KOPT-K1 (cell line): ENCODE measurements around the gene GDI2.
"Not testable (repeated sequence)": the region's sequence is repeated elsewhere in the genome, so short reads cannot be mapped to it uniquely, and the experiment has no call there.

Source experiments
- H3K27ac ChIP-seq: fragments of 200-600 bp; sonication (generic); 2 replicates; pipeline ENCODE4 v1.5.1; 2016; ENCODE audit warnings: antibody characterized with exemption, mild to moderate bottlenecking, low read depth, low read length; ENCODE audit not compliant: poor library complexity, severe bottlenecking
- H3K36me3 ChIP-seq: fragments of 200-600 bp; sonication (generic); 2 replicates; pipeline ENCODE4 v1.5.1; 2017; ENCODE audit warnings: antibody characterized with exemption, mild to moderate bottlenecking, low read length, moderate library complexity; ENCODE audit not compliant: insufficient read depth
- H3K9me3 ChIP-seq: fragments of 200-600 bp; sonication (generic); 2 replicates; pipeline ENCODE4 v1.5.1; 2017; ENCODE audit warnings: antibody characterized with exemption, low read length, mild to moderate bottlenecking; ENCODE audit not compliant: insufficient read depth, poor library complexity, severe bottlenecking

GDI2 gene

GRCh38 chr10:5813341-5814109, at the start of gene GDI2:
Gene GDI2 (minus strand): TSS chr10:5813434. CDS start chr10:5813258, 176 bp downstream.
- H3K27ac ChIP-seq = peak within 1 kb of the TSS; percentile 93
- H3K36me3 ChIP-seq = no peaks in the 10 kb centered on the region; the same call in 1 of the 2 replicates
- H3K9me3 ChIP-seq = no peaks in the 10 kb centered on the region

GRCh38 chr10:5862360-5862961, 49.2 kb upstream of the GDI2 start:
- Histone ChIP-seq H3K9me3 (no peaks in the 10 kb centered on the region), H3K27ac (no peak overlapping the region), H3K36me3 (no peaks in the 10 kb centered on the region)

DNA sequence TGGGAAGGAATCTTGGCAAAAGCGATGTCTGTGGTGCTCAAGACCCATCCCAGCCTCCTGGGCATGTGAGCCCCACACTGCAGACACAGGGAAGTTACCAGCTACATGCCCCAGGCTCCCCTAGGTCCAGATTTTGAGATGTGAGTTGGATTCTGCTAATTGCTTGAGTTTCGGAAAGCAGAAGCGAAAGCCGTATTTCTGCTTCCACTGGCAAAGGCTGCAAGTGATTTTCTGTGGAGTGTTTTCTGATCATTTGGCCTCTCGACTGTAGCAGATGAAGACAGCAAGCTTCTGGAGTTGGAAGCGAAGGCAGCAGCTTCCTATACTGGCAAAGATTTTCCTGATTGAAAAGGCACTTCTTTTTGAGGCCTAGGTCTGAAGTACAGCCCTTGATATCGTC, 46.8 kb upstream of the GDI2 start:
- Histone ChIP-seq H3K9me3 (no peaks in the 10 kb centered on the region), H3K36me3 (no peaks in the 10 kb centered on the region), H3K27ac (no peak overlapping the region)

DNA sequence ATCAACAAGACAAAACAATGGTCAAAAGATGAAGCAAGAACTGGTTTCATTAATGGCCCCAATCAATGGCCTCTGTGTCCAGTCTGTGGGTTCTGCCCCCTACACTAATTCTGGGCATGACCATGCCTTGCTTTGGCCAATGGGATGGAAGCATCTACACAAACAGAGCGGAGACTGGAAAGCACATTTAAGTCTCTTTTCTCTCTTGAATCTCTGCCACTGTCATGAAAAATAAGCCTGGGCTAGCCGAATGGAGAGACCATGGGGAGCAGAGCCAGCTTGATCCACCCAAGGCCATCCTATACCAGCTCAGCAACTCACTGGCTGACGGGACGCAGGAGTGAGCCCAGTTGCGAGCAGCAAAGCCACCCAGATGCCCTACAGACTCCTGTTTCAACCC, 45.6 kb upstream of the GDI2 start:
- Histone ChIP-seq H3K36me3 (no peaks in the 10 kb centered on the region), H3K27ac (no peak overlapping the region), H3K9me3 (no peaks in the 10 kb centered on the region)

- H3K27ac ChIP-seq = no peak overlapping the region
- no peaks in the 10 kb centered on the region for H3K36me3 ChIP-seq
- no peaks in the 10 kb centered on the region for H3K9me3 ChIP-seq
Observed at GRCh38 chr10:5856701-5857004, 43.4 kb upstream of the GDI2 start.

GRCh38 chr10:5855979-5856700, 42.9 kb upstream of the GDI2 start:
- H3K27ac ChIP-seq = no peak overlapping the region
- no peaks in the 10 kb centered on the region for H3K36me3 ChIP-seq

GRCh38 chr10:5854131-5854475, 40.9 kb upstream of the GDI2 start:
- no peak overlapping the region for H3K27ac ChIP-seq
- no peaks in the 10 kb centered on the region for H3K36me3 ChIP-seq
- H3K9me3 ChIP-seq = no peaks in the 10 kb centered on the region

More at GRCh38 chr10:5855979-5856700, 42.9 kb upstream of the GDI2 start:
- H3K9me3 ChIP-seq = no peaks in the 10 kb centered on the region

DNA sequence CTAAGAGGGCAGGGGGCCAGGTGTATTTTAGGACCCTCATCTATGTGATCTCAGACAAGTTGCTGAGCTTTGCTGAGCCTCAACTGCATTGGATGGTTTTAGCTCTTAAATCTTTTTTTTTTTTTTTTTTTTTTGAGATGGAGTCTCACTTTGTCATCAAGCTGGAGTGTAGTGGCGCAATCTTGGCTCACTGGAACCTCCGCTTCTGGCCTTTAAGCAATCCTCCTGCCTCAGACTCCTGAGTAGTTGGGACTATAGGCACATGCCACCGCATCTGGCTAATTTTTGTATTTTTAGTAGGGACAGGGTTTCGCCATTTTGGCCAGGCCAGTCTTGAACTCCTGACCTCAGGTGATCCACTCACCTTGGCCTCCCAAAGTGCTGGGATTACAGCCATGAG, 33.4 kb upstream of the GDI2 start:
- H3K36me3 ChIP-seq, H3K27ac ChIP-seq, H3K9me3 ChIP-seq: not testable (repeated sequence)

- H3K27ac ChIP-seq = no peak overlapping the region
- H3K9me3 ChIP-seq = no peaks in the 10 kb centered on the region
Observed at GRCh38 chr10:5844345-5845055, 31.3 kb upstream of the GDI2 start.

DNA sequence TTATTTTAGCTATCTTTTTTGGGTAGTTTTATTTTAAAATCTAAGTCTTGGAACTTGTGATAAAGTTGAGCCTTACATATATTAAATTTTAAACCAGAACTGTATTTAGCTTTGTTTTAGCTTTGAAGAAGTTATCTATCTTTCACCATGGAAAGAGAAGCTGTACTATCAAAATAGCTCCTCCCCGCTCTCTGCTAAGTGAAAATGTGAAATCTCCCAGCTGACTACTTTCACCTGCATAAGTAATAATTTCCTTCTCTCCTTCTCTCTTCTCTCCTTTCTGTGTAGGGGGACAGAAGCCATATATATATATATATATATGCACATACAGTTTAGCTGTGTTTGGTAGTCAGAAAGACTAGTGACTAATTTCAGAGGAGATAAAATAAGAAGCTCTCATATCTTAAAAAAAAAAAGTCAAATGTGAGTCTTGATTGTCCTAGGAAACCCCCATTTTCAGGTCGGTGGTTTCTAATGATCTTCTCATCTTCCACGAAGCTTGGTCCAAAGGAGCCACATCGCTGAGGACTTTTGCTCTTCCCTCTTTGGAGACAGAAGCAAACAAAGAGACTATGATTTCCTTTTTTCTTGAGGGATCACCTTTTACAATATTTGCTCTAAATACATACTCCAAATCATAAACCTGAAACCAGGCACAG, 30.6 kb upstream of the GDI2 start:
- Histone ChIP-seq H3K36me3 (no peaks in the 10 kb centered on the region), H3K9me3 (no peaks in the 10 kb centered on the region), H3K27ac (no peak overlapping the region)

More at GRCh38 chr10:5844345-5845055, 31.3 kb upstream of the GDI2 start:
- H3K36me3 ChIP-seq = no peaks in the 10 kb centered on the region

GRCh38 chr10:5841965-5842364, 28.7 kb upstream of the GDI2 start:
- Histone ChIP-seq H3K27ac (no peak overlapping the region), H3K9me3 (no peaks in the 10 kb centered on the region), H3K36me3 (no peaks in the 10 kb centered on the region)

GRCh38 chr10:5840314-5841307, 27.4 kb upstream of the GDI2 start:
- H3K27ac ChIP-seq = no peak overlapping the region
- no peaks in the 10 kb centered on the region for H3K36me3 ChIP-seq
- H3K9me3 ChIP-seq = no peaks in the 10 kb centered on the region

DNA sequence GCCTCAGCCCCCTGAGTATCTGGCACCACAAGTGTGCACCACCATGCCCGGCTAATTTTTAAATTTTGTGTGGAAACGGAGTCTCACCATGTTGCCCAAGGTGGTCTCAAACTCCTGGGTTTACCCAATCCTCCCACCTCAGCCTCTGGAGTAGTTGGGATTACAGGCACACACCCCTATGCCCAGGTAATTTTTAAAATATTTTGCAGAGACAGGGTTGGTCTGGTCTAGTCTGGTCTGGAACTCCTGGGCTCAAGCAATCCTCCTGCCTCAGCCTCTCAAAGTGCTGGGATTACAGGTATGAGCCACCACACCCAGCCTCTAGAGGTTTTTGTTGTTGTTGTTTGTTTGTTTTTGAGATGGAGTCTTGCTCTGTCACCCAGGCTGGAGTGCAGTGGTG, 22.9 kb upstream of the GDI2 start:
- not testable (repeated sequence) for H3K9me3 ChIP-seq

More for the DNA sequence above, 22.9 kb upstream of the GDI2 start:
- H3K36me3 ChIP-seq, H3K27ac ChIP-seq: not testable (repeated sequence)
